ENCODE measurements around the gene CYTH4. TPM values are rescaled to one million over a fixed set of nuclear protein-coding genes. Genes with fewer than 3 reads are reported as not detected.

Gene CYTH4
- polyA plus RNA-seq, 1 donor from 2014 or later = not detected

GRCh38 chr22:37314315-37315074 is 32.2 kb downstream of the CYTH4 start:
- no peaks in the 10 kb centered on the region for H3F3A ChIP-seq (ENCODE audit: insufficient read depth, low read length, poor library complexity, severe bottlenecking)
- TF ChIP-seq REST (IDR thresholded peaks at IDR 0.05; ENCODE audit: borderline replicate concordance) = no peak
- TF ChIP-seq SMC3 (conservative IDR thresholded peaks at IDR 0.05; ENCODE audit: poor library complexity) = no peak
- no peak for TF ChIP-seq POLR2AphosphoS5 (IDR thresholded peaks at IDR 0.05)
- TF ChIP-seq MXI1 (conservative IDR thresholded peaks at IDR 0.05; ENCODE audit: poor library complexity, severe bottlenecking) = no peak
- TF ChIP-seq EZH2 (IDR thresholded peaks at IDR 0.05; ENCODE audit: borderline replicate concordance, insufficient read depth, low read length, poor library complexity, severe bottlenecking) = no peak
- no peak for TF ChIP-seq CTCF (IDR thresholded peaks at IDR 0.05; ENCODE audit: poor library complexity, severe bottlenecking)
- no peak for TF ChIP-seq EP300 (conservative IDR thresholded peaks at IDR 0.05; ENCODE audit: poor library complexity, severe bottlenecking)
- TF ChIP-seq TAF1 (IDR thresholded peaks at IDR 0.05; ENCODE audit: low read depth) = no peak
- no peak for TF ChIP-seq RAD21 (conservative IDR thresholded peaks at IDR 0.05)
- no peak overlapping the region for H3K4me3 ChIP-seq (ENCODE audit: low read length)
- H4K20me1 ChIP-seq (ENCODE audit: insufficient read depth) = no peaks in the 10 kb centered on the region
- no peak overlapping the region for H3K9ac ChIP-seq (ENCODE audit: low read length)
- H3K27me3 ChIP-seq (ENCODE audit: insufficient read depth, low read depth, low read length) = no peaks in the 10 kb centered on the region
- H3K4me2 ChIP-seq (ENCODE audit: low read length) = no peak overlapping the region
- no peaks in the 10 kb centered on the region for H3K36me3 ChIP-seq (ENCODE audit: insufficient read depth, low read length)
- H3K9me3 ChIP-seq (ENCODE audit: low read length) = no peaks in the 10 kb centered on the region
- no peak overlapping the region for H3K27ac ChIP-seq (ENCODE audit: low read length)
- H3K79me2 ChIP-seq (replicated peaks; ENCODE audit: insufficient read depth, low read length) = no peaks in the 10 kb centered on the region
- no peaks in the 10 kb centered on the region for H3K9me2 ChIP-seq (ENCODE audit: insufficient read depth, low read length)
- H2AFZ ChIP-seq (ENCODE audit: low read depth, low read length) = no peak overlapping the region

GRCh38 chr22:37316405-37316804 is 34.1 kb downstream of the CYTH4 start:
- no peaks in the 10 kb centered on the region for H3K36me3 ChIP-seq (ENCODE audit: insufficient read depth, low read length)
- TF ChIP-seq EP300 (conservative IDR thresholded peaks at IDR 0.05; ENCODE audit: poor library complexity, severe bottlenecking) (no peak), MXI1 (conservative IDR thresholded peaks at IDR 0.05; ENCODE audit: poor library complexity, severe bottlenecking) (no peak), EZH2 (IDR thresholded peaks at IDR 0.05; ENCODE audit: borderline replicate concordance, insufficient read depth, low read length, poor library complexity, severe bottlenecking) (no peak), POLR2AphosphoS5 (IDR thresholded peaks at IDR 0.05) (no peak), RAD21 (conservative IDR thresholded peaks at IDR 0.05) (no peak), SMC3 (conservative IDR thresholded peaks at IDR 0.05; ENCODE audit: poor library complexity) (no peak), REST (IDR thresholded peaks at IDR 0.05; ENCODE audit: borderline replicate concordance) (no peak), CTCF (IDR thresholded peaks at IDR 0.05; ENCODE audit: poor library complexity, severe bottlenecking) (no peak), TAF1 (IDR thresholded peaks at IDR 0.05; ENCODE audit: low read depth) (no peak)

More at GRCh38 chr22:37316405-37316804, 34.1 kb downstream of the CYTH4 start:
- no peaks in the 10 kb centered on the region for H3K9me2 ChIP-seq (ENCODE audit: insufficient read depth, low read length)
- H3K4me2 ChIP-seq (ENCODE audit: low read length) = no peak overlapping the region
- H4K20me1 ChIP-seq (ENCODE audit: insufficient read depth) = no peaks in the 10 kb centered on the region
- H3K9ac ChIP-seq (ENCODE audit: low read length) = no peak overlapping the region
- H3K4me3 ChIP-seq (ENCODE audit: low read length) = no peak overlapping the region
- no peak overlapping the region for H2AFZ ChIP-seq (ENCODE audit: low read depth, low read length)
- no peaks in the 10 kb centered on the region for H3K79me2 ChIP-seq (replicated peaks; ENCODE audit: insufficient read depth, low read length)
- no peaks in the 10 kb centered on the region for H3F3A ChIP-seq (ENCODE audit: insufficient read depth, low read length, poor library complexity, severe bottlenecking)
- H3K9me3 ChIP-seq (ENCODE audit: low read length) = no peaks in the 10 kb centered on the region
- H3K27me3 ChIP-seq (ENCODE audit: insufficient read depth, low read depth, low read length) = no peaks in the 10 kb centered on the region
- H3K27ac ChIP-seq (ENCODE audit: low read length) = no peak overlapping the region

Data from neural cell (in vitro differentiated cells).